Kidney glomerular epithelial cell (primary cell): ENCODE results near the gene PKDCC.

ENCODE experiments used
- DNase-seq: peaks from one replicate; lab custom pipeline; 2025; lab: John Stamatoyannopoulos, UW

The PKDCC gene

DNA sequence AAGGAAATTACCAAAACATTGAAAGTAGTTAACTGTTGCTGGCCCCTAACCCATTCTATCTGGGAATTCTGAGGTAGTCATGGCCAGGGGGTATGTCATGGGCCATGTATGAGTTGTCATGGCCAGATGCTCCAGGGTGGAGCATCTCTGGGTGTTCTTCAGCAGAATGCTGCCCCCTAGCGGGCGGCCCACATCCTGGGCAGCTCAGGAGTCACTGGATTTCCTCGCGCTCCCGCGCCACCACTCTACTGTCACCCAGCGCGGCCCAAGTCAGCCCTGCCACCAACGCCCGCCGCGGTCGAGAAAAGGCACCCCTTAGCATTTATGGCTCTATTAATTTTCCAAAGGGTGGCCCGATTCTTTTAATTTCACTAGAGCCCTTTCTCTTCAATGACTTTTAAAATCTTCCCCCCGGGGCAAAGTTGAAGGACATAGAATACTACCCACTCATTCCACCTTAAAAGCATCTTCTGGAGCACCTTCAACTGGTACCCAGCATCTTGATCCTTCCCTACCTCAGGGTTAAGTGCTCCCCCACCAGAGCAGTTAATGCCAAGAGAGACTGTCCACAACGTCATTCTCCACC, 41.6 kb downstream of the PKDCC start:
- DNase-seq = no peak

DNA sequence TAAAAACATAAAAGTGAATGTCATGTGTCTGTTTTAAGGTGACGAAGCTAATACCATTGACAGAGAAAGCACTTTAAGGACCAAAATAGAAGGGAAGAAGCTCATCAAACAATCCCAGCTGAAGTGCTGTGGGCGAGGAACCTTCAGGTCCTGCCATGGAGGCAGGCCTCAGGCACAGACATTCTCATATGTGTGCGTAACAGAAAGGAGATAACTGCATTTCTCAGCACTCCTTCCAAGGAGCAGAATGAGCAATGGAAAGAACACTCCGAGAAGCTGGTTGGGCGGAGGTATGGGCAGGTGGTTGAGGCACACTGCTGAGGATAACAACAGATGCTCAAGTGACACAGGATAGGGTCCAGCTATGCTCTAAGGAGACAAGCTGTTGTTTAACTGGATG, 42.4 kb downstream of the PKDCC start:
- no peak for DNase-seq

DNA sequence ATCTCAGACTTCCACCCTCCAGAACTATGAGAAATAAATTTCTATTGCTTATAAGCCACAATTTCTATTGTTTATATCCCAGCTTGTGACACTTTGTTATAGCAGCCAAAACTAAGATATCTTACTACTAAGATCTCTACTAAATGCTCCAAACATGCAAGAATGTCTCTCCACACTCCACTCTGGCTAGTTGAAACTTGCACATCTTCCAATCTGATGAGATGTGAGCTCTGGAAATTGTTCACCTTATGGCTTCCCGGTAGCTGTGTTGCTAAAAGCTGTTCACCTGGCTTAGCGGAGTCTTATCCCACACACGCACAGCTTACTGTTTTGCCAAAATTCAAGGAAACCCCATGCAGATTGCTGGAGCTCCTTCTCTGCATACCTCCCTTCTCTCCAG, 43.9 kb downstream of the PKDCC start:
- no peak for DNase-seq

DNA sequence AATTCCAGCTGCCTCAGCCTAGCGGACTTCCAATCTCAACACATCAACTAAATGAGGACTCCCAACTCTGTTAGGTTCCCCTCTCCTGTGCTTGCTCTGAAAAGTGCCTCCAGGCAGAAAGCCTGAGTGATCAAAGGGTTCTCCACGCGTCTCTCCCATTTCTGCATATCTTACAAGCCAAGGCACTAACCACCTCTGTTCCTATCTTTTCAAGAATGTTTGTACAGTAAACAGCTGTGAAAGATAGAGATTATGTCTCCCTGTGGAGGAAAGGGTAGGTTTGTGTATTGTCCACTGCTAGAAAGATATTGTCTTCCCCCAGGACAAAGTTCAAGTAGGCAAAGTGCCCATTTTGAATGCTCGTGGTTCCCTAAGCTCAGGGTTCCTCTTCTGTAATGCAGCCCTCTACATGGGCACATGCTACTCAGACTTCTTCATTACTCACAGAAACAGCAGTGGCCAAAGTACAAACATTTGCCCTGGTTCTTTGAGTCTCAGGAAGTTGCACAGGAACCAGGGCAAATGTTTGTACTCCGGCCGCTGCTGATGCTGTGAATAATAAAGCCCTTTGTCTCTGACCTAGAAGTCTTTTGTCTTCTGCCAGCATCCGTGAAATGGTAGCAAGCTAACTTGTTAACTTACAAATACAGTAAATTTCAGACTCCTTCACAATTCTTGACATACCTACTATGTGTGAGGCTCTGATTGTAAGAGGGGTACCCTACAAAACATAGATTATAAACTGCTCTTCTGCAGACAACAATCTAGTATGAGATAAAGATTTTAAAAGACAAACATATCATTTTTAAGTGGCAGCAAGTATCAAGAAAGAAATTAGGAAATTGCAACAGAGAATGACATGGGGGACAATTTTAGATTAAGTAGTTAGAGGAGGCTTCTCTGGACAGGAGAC, 44.5 kb downstream of the PKDCC start:
- DNase-seq = peak; percentile 25

DNA sequence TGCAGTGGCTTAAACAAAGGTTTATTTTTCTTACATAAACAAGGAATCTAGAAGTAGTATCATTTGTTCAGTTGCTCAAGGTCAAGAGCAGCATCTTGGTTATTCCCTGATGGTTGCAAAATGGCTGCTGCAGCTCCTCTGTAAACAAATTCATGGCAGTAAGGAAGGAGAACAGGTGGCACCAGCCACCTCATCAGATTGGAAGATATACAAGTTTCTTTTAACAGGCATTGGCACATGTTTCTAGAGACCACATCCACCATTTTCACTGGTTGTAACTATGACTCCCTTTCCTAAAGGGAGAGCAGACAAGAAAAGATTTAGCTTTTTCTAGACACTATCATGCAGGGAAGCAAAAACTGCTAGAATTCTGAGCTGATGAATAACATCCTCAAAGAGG, 46.3 kb downstream of the PKDCC start:
- DNase-seq = no peak

DNA sequence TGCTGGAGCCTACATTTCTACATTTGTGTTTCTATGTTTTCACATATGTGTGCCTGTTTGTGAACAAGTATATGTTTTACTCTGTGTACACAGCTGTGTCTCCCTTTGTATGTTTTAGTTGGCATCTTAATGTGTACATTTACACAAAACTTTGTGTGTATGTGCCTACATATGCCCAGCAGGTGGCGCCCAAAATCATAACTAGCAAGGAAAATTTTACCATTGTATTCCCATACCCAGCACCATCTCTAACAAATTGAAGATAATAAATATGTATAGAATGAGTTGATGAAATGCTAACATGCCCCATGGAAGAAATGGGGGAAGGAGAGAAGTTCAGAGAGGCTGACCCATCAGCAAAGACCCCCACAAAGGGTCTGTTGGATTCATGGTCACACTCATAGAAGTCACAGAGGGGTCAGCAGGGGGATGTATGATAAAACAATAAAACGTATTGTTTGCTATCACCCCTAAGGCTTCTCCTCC, 48.1 kb downstream of the PKDCC start:
- peak; percentile 53 for DNase-seq

DNA sequence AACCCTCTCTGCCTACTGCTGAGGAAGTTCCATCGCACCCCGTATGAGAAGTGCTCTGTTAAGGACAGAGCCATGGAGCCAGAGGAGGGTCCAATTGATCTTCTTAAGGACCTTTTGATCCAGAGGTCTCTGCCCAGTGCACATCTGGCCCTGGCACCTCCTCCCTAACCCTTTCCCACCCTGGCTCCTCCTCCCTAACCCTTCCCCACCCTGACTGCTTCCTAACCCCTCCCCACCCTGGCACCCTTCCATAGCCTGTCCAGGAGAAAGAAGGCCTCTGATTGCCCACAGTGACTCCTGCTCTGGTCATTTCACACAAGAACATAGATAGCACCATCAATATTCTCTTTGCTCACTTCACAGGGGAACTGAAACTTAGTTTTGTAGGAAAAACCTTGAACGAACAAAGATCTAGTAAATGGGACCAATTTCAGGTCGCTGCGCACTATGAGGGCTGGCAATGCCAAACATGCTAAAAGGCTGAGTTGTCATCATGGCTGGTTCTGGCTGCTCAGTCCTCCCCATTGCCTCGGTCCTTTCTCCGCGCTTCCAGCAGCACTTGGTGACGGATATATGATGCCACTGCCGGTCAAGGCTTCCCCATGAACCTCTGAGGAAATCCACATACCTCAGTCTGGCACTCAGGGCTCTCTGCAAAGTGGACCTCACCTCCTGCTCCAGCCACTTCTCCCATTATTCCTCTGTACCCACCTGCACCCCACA, 49.2 kb downstream of the PKDCC start:
- DNase-seq = no peak

DNA sequence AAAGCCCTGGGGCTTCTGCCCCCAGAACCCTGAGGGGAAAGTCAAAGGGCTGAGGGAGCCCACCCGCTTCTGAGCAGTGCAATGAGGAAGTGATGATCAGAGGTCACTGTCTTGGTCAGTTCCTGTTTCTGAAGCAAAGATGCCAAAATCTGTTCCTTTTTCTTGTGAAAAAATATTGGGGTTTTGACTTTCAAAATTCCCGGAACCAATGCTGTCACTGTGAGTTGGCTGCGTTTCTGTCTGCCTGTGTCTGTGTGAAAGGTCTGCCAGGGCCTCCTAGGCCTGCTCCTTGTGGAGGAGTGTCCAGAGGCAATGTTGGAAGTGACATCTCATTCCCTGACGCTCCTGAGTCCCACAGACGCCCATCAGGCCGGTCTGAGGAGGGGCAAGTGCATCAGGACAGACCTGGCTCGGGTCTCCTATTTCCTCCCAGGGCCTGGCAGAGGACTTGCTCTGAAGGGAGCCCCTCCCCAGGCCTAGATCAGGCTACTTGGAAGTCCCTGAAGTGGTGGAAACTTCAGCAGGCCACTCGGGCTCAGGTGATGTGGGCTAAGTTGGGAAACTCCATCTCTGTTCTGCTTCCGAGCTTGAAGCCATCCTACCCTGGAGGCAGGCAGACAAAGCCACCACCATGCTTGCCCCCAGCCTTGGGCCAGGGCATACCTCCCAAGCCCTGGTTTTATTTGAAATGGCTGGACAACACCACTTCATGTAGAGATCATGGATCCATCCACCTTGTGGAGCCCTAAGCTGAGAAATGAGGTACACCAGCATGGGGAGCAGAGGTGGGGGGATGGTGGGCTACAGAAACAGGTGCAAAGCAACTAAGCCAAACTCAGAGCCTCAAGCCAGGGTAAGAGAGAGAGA, 51.0 kb downstream of the PKDCC start:
- DNase-seq = no peak

DNA sequence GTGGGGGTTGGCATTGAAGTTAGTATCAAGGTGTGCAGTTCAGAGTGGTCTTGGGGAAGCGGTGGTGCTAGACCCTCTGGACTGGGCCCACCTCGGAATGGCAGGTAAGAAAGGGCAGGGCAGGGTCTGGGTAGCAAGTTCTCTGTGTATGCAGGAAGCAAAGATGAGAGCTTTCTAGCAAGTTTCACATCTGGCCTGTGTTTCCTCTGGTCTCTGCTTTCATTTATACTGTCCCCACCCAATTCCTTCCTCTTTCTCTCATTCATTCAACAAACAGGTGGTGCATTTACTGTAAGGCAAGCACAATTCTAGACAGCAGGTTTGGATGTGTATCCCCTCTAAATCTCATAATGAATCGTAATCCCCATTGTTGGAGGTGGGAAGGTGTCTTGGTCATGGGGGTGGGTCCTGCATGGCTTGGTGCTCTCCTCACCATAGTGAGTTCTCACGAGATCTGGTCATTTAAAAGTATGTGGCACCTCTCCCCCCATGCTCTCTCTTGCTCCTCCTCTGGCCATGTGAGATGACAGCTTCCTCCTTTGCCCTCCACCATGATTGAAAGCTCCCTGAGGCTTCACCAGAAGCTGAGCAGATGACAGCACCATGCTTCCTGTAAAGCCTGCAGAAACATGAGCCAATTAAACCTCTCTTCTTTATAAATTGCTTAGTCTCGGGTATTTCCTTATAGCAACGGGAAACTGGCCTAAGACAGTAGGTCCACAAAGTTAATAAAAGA, 51.8 kb downstream of the PKDCC start:
- DNase-seq = no peak

DNA sequence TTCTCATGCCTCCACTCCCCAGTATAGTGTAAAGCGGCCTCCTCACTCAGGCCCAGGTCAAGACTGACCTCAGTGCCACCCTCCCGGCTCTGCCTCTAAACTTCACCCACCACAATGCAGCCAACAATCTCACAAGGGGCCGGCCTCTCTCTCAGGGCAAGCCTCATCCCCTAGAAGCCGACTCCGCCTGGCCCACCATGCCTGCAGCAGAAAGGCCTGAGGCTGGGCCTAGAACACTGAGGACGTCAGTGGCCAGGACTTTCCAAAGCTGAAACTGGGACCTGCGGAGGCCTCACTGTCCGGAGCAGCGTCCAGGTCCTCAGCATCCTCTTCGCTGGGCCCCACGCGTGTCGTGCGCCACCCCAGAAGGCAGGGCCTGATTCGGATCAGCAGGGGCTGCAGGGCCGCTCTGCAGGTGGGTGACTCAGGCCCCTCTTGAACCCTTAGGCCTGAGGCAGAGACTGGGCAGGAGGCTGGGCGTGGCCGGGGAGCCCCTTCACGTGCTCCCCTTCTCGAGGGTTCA, 52.9 kb downstream of the PKDCC start:
- no peak for DNase-seq

DNA sequence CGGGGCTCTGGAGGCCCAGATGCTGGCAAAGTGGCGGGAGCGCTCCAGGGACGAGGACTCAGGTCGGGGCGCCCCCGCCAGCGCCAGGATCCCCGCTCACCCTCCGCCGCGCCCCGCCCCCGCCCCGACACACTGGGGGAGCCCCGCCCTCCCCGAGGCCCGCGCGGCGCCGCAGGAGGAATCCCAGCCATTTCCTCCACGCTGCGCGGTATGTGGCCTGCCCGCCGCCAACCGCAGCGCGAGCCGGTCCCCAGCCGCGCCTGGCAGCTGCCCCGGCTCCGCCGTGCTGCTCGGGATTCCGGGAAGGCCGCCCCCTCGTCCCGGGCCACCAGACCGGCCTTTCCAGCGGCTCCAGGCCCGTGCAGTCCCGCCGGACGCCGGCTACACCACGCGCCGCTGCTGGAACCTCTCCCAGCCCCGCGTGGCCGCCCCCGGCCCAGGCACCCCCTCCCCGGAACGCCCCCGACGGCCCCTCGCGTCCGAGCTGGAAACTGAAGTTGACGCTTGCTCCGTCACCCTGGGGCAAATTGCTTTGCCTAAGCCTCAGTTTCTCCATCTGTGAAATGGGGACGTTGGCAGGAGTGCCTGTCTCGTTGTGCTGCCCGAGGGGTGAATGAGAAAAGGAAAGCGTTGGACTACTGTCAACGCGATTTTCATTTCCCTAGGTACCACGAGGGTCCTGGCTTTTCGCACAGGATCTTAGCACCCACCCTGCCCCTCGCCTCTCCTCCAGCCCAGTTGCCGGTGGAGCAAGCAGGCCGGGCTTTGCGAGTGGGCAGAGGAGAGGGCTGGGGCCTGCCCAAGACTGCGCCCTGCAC, 53.6 kb downstream of the PKDCC start:
- no peak for DNase-seq

DNA sequence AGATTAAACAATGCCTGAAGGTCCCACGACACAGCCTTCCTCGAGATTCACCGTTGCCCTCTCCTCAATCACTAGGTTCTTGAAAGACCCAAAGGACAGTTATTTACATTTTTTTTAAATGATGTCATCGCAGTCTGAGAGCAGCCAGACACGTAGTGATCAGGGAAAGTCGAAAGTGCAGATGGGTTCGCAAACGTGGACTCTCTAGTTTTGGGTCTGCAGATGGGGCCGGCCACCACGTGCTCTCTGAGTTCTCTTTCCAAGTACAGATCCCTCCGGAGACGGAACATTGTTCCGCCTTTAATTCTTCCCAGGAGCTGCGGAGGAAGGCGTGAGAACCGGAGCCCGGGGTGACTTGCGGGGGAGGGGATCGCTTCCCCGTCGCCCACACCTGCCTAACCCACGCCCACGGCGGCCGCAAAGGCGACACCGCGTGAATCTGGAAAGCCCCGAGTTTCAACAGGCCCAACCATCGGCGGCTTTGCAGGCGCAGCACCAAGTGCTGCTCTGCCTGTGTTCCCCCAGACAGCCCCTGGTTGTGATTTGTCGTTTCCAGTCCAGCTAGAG, 54.3 kb downstream of the PKDCC start:
- peak; percentile 61 for DNase-seq

DNA sequence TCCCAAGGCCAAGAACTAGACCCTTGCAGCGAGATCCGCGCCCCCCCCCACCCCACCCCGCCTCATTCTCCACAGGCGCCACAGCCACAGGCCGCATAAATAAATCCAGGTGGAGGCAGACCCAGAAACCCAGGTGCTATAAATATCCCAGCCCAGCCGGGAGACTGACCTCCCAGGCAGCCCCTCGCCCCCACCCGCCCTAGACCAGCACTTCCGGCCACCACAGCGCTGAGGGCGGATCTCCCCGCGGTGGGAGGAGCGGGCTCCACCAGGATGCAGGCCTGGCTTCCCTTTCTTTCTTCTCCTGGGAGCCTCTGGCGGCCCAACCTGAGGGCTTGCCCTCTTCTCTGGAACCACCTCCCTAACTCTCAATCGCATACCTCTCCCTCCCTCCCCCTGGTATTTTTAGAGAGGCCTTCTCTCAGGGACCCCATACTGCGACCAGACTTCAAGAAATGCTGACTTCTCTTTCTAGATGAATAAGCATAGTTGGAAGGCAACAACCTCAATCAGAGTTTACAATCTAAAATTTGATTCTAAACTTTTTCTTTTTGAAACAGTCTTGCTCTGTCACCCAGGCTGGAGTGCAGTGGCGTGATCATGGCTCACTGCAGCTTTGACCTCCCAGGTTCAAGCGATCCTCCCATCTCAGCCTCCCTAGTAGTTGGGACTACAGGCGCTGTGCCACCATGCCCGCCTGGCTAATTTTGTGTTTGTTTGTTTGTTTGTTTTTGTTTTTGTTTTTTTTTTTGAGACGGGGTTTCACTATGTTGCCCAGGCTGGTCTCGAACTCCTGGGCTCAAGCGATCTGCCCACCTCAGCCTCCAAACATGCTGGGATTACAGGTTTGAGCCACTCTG, 55.0 kb downstream of the PKDCC start:
- peak; percentile 66 for DNase-seq

DNA sequence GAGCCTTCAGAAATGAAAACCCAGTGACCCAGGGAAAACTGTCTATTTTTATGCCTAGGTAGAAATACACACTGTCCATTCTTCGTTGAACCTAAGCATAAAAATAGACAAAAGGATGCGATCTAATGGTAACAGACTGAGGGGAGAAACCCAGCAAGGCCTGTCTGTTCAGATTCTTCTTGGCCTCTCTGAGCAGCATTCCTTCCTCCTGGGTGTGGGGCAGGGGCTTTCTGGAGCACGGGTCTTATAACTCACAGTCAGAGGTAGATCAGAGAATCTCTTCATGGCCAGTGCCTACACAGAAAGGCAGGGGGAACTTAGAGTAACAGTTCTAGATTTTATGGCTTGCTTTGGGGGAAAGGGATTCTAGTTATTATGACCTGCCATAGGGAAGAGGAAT, 56.0 kb downstream of the PKDCC start:
- no peak for DNase-seq

DNA sequence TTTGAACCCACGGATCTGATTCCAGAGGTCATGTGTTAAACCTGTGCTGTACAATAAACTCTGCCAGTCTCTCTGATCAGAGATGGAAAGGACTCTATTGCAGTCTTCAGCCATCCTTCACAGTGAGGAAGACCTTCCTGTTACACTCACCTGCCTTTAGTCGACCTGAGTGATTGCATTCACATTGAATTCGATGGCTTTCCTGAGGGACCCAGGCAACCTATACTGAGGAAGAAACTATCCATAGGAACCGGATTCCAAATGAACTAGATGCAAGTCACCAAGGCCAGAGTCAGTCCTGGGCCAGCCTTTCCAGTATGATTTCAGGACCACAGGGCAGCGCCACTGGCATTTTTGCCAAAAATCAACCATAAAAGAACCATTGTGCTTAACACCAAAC, 56.8 kb downstream of the PKDCC start:
- no peak for DNase-seq

DNA sequence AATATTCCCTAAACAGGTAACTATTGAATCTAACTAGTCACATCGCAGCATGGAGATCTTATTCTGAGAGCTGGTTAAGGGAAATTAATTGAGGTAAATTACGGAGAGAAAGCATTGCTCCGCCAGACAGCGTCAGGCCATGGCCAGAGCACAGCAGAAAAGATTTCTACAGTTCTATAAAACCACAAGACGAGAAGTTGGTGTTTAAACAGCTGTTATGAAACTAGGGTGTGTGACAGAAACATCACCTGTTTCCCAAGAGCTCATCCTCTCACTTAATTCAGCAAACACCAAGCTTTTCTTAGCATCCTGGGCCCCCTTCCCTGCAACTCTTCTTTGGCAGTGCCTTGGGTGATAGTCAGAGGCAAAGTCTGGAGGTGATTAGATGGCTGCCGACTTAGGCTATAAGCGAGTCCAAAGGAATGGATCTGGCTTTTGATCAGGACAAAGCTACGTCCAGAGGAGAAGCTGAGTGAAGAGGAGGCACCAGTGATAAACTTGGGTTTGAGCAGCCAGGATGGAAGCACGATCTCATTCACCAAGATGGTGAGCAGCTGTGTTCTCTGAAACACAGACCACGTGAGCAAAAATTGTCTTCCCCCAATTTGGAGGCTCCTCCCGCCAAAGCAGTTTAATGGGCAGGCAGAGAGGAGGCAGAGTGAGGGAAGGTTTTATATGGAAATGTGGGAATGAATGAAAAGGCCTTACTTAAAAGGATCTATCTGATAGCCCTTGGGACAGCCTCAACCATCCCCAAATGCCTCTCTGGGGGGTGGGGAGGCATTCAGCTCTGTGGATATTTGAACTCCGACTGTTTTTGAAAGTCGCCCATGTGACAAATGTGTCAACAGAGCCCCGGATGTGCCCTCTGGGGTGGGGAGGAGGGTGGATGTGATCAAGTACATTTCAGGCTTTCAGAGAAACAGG, 57.8 kb downstream of the PKDCC start:
- DNase-seq = no peak

DNA sequence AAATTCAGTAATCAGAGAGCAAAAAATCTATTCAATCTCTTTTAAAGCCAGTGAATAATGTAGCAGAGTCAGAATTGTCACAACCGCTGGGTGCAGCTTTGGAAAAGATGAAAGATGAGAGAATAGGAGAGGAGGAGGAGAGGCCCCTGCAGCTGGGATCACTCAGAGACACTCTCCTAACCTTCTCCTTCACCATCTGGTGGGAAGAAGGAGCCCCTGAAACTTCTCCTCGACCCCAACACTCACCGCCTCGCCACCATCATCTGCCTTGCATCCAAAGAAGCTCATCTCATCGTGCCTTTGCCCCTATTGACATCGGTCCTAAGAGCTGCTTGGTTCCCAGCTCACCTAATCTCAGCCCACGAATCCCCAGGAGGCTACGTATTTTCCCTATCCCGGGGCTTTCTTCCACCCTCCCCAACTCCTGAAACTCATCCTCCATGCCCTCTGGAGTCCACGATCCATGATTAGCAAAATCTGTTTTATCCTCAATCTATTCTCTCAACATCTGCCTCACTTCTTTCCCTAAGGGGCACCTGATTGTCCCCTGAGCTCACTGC, 58.5 kb downstream of the PKDCC start:
- DNase-seq = no peak
